ENCODE measurements around the gene GLIS2. TPM values are rescaled to one million over a fixed set of nuclear protein-coding genes. Genes with fewer than 3 reads are reported as not detected.
A peak's percentile ranks its signal among the peaks of the same experiment; 100 is the strongest.

GLIS2 gene
- total and polyA plus RNA-seq, 4 experiments from 2014 or later: 0.08 TPM; not detected in 3

GRCh38 chr16:4387781-4388180, 71.9 kb downstream of the GLIS2 start:
- intact Hi-C loops (cut with micrococcal nuclease): no loop called here
- peaks cover 71% of the 10 kb centered on the region for H3K36me3 ChIP-seq (ENCODE audit: insufficient read depth, low read length)

GRCh38 chr16:4388271-4389021, 72.6 kb downstream of the GLIS2 start:
- Histone ChIP-seq H3K27me3 (ENCODE audit: insufficient read depth, low read length) (no peaks in the 10 kb centered on the region), H3K4me1 (ENCODE audit: insufficient read depth, low read length) (no peaks in the 10 kb centered on the region), H3K27ac (ENCODE audit: low read depth, low read length) (no peak overlapping the region), H3K4me3 (ENCODE audit: low read length in 2 of 2) (no peak overlapping the region), H3K9me3 (ENCODE audit: control insufficient read depth in 1 of 2, low read length in 2 of 2) (no peaks in the 10 kb centered on the region), H3K36me3 (ENCODE audit: insufficient read depth, low read length) (peaks cover 78% of the 10 kb centered on the region)
- Mint-ChIP-seq H3K4me3 (no peak overlapping the region), H3K36me3 (peaks cover 11 to 60% of the 10 kb centered on the region in 2 donors), H3K27ac (peak overlapping the region in 2 of 7 donors; percentile 57 to 88), H3K9me3 (peaks cover 0 to 3% (median 0%) of the 10 kb centered on the region in 8 donors), H3K27me3 (no peaks in the 10 kb centered on the region), H3K4me1 (peaks cover 0 to 5% (median 1%) of the 10 kb centered on the region in 4 donors)
- POLR2A ChIA-PET (ENCODE audit: partially characterized antibody): no interaction called here
- no peak for DNase-seq
- CTCF ChIA-PET (ENCODE audit: partially characterized antibody): interaction anchor here (0.8 kb wide), 1 partner anchor 14 kb away, joined by 3 read pairs; no protein-coding TSS in a partner anchor
- intact Hi-C loops (cut with micrococcal nuclease): no loop called here

More at GRCh38 chr16:4387781-4388180, 71.9 kb downstream of the GLIS2 start:
- Histone ChIP-seq H3K4me1 (ENCODE audit: insufficient read depth, low read length) (no peaks in the 10 kb centered on the region), H3K9me3 (ENCODE audit: control insufficient read depth in 1 of 2, low read length in 2 of 2) (no peaks in the 10 kb centered on the region), H3K27me3 (ENCODE audit: insufficient read depth, low read length) (no peaks in the 10 kb centered on the region), H3K4me3 (ENCODE audit: low read length in 2 of 2) (no peak overlapping the region), H3K27ac (ENCODE audit: low read depth, low read length) (no peak overlapping the region)
- ChIA-PET POLR2A (ENCODE audit: partially characterized antibody) (no interaction called here), CTCF (ENCODE audit: partially characterized antibody) (no interaction called here)
- Mint-ChIP-seq H3K36me3 (peaks cover 14 to 62% of the 10 kb centered on the region in 2 donors), H3K9me3 (peaks cover 0 to under 1% (median 0%) of the 10 kb centered on the region in 8 donors), H3K27me3 (no peaks in the 10 kb centered on the region), H3K4me3 (no peak overlapping the region), H3K4me1 (peaks cover 0 to 5% (median 3%) of the 10 kb centered on the region in 4 donors), H3K27ac (peak overlapping the region in 2 of 7 donors; percentile 65 to 88)
- DNase-seq: no peak

Other genes starting within 250 kb of the GLIS2 start
- gene ADCY9, start 199.6 kb upstream of the GLIS2 start, total RNA-seq: 1 to 10 TPM; 7.8 to 8.1 TPM
- 1 to 10 TPM in 1 of 2 donors, under 1 TPM in 1; 0.26 to 1.3 TPM for gene ADCY9, start 199.6 kb upstream of the GLIS2 start, polyA plus RNA-seq
- not detected for gene SRL, start 74.0 kb upstream of the GLIS2 start, total RNA-seq
- not detected for gene SRL, start 74.0 kb upstream of the GLIS2 start, polyA plus RNA-seq
- gene TFAP4, start 43.0 kb upstream of the GLIS2 start, total RNA-seq: 10 to 100 TPM; 25.2 to 27.3 TPM
- gene TFAP4, start 43.0 kb upstream of the GLIS2 start, polyA plus RNA-seq: under 1 TPM; 0.59 to 1.00 TPM
- 10 to 100 TPM; 38.6 to 54.8 TPM for gene PAM16, start 35.3 kb downstream of the GLIS2 start, total RNA-seq
- gene PAM16, start 35.3 kb downstream of the GLIS2 start, polyA plus RNA-seq: 10 to 100 TPM; 34.6 to 34.8 TPM
- under 1 TPM; 0.11 to 0.29 TPM for gene VASN, start 55.8 kb downstream of the GLIS2 start, total RNA-seq
- gene VASN, start 55.8 kb downstream of the GLIS2 start, polyA plus RNA-seq: under 1 TPM in 1 of 2 donors, not detected in 1; 0.16 TPM
- 100 to 1,000 TPM; 176 to 184 TPM for gene CORO7, start 100.5 kb downstream of the GLIS2 start, total RNA-seq
- 100 to 1,000 TPM in 1 of 2 donors, 10 to 100 TPM in 1; 48.2 to 139 TPM for gene CORO7, start 100.5 kb downstream of the GLIS2 start, polyA plus RNA-seq
- gene DNAJA3, start 109.8 kb downstream of the GLIS2 start, total RNA-seq: 10 to 100 TPM; 67.5 to 71.1 TPM
- 10 to 100 TPM; 52.4 to 55.5 TPM for gene DNAJA3, start 109.8 kb downstream of the GLIS2 start, polyA plus RNA-seq
- gene NMRAL1, start 158.6 kb downstream of the GLIS2 start, total RNA-seq: 10 to 100 TPM; 61.6 to 61.8 TPM
- gene NMRAL1, start 158.6 kb downstream of the GLIS2 start, polyA plus RNA-seq: 10 to 100 TPM; 55.1 to 65.7 TPM
- 10 to 100 TPM; 64.1 to 72.4 TPM for gene HMOX2, start 160.3 kb downstream of the GLIS2 start, total RNA-seq
- 100 to 1,000 TPM; 164 to 206 TPM for gene HMOX2, start 160.3 kb downstream of the GLIS2 start, polyA plus RNA-seq
- gene CDIP1, start 222.7 kb downstream of the GLIS2 start, total RNA-seq: 10 to 100 TPM; 19.0 to 21.1 TPM
- gene CDIP1, start 222.7 kb downstream of the GLIS2 start, polyA plus RNA-seq: 10 to 100 TPM; 10.2 to 15.7 TPM
- under 1 TPM; 0.29 to 0.33 TPM for gene C16orf96, start 240.3 kb downstream of the GLIS2 start, total RNA-seq
- gene C16orf96, start 240.3 kb downstream of the GLIS2 start, polyA plus RNA-seq: not detected